HG02852 (cell line): ENCODE data around the gene VWA2.

Experiments
- ATAC-seq: cut with Tn5 transposase; IDR thresholded peaks from one replicate; pipeline ENCODE4 v1.9.1; 2021; ENCODE audit warnings: mild to moderate bottlenecking, moderate library complexity; ENCODE audit not compliant: unreplicated experiment

The VWA2 gene

DNA sequence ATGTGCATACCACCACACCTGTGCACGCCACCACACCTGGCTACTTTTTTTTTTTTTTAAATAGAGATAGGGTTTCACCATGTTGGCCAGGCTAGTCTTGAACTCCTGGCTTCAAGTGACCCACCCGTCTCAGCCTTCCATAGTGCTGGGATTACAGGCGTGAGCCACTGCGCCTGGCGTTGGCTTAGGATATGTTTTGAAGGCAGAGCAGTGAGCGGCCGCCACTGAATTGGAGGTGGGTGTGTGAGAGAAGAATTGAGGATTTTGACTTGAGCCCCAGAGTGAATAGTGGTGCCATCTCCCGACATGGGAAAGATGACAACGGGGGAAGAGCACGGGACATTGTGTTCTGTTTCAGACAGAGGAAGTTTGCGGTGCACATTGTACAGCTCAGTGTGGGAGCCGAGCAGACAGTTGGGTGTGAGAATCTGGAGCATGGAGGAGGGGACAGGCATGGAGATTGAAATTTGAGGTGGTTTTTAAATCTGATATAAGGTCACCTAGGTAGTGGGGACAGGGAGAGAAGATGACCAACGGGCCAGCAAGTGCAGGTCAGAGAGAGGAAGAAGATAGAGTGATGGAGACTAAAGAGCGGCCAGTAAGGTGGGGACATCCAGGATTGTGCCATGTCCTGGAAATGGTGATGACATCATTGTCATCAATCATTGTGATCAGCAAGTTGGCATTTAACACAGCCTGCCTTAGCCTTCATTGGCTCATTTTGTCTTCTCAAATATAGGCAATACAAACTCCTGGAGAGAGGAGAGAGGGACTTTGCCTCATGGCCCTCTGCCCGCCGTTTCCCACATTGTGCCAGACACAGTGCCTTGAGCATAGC is 35.8 kb downstream of the VWA2 start:
- ATAC-seq, result no peak

DNA sequence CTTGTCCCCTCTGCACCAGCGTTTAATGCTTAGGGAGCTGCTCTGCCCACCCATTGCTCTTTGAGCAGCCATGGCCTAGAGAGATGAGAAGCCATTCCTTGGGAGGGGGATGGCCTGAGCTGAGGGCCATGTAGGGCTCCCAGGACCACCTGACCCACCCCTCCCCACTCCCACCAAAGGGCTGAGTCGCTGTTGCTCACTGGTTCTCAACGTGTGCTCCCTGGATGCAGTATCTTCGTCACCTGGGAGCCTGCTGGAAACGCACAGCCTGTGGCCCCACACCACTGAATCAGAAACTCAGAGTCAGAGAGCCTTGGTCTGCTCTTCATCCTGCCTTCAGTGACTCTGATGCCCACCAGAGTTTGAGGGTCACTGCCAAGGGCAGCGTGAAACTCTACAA is 37.0 kb downstream of the VWA2 start:
- ATAC-seq, result no peak

DNA sequence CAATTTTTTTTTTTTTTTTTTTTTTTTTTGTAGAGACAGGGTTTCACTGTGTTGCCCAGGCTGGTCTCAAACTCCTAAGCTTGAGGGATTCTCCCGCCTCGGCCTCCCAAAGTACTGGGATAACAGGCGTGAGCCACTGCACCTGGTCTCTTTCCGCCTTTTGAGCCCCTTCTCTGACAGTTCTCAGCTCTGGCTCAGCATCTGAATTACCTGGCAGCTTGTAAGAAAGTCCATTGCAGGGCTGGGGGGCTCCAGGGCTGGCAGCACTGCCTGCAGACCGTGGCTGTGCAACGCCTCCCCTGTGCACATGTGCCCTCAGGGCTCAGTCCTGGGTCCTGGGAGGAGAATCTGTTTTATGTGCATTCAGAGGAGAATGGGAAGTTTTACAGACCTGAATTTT is 37.6 kb downstream of the VWA2 start:
- ATAC-seq, result no peak

DNA sequence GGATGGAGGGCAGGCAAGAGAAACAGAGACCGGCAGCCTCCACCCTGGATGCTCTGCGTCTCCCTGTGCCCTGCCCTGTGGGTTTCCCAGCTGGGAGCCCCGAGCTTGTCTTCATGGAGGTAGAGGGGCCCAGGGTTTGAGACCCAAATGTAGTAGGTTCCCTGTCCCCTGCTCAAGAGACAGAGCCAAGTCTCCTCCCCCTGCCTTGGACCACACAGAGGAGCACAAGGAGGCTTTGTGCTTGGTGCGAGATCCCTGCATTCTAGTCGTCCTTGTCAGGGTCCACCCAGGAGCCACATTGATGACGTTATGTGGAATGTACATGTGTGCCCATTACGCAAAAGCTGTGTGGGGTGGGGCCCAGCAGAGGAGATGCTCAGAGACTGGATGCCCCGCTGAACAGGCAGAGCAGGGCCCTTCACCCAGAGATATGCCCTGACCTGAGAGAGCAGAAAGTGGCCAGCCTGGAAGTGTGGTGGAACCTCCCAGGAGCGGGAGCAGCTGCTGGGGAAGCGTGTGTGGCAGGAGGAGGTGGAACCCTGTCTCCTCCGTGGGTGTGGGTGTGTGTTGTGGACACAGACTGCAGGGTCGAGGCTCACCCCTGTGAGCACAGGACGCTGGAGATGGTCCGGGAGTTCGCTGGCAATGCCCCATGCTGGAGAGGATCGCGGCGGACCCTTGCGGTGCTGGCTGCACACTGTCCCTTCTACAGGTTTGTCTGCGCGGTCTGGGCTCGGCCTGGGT is 39.3 kb downstream of the VWA2 start:
- no peak for ATAC-seq

DNA sequence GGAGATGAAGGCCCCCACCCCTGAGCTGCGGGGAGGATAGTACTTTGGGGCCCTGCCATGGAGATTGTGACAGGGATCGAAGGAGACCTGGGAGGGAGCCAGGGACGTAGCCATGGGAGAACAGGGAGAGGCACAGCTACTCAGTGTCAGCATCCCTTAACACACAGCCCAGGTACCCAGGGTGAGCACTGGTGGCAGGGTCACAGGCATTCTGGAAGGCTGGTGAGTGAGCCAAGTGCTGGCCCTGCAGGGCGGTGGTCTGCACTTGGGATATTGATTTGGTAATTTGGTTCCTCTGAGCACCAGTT is 39.8 kb downstream of the VWA2 start:
- no peak for ATAC-seq

DNA sequence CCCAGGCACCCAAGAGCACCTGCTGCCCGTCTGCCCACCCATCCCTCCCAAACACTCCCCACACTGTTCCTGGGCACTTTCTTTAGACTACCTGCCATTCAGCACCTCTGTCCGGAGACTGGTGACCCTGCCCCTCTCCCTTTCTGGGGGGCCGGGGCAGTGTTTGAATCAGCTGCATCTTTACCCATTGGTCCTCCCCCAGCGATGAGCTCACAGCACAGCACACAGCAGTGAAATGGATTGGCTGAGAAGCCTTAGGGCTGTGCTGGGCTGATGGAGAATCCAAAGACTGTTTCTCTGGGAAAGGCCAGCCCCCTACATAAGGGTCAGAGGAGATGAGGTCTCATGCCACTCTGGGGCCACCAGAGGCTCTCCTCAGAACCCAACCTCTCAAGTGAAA is 40.2 kb downstream of the VWA2 start:
- no peak for ATAC-seq

DNA sequence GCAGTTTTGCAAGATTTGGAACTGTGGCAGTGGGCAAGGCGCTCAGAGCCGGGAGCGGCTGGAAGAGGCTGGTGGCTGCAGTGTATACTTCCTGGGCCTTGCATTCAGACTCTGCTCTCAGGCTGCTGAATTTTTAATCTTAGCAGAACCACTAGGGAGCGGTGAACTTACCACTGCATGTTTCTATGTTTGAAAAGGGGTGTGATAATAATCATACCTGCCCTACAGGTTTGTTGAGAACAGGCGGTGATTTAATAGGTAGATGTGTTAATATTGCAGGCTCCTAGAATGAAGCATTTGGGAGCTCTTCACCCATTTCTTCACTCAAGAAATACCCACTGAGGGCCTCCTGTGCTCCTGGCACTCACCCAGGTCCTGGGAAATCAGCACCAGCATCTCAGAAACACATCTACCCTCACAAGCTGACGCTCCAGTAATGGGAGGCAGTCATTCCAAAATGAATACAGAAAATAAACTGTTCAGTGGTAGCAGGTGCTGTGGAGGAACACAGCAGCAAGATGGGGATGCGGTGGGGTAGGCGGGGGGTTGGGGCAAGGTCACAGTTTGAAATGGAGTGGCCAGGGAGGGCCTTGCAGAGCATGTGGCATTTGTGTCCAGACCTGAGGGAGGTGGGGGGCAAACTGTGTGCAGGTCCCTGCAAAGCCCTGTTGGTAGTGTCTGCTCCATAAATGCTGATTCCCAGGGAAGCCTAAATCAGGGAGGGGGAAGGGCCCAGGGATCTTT is 41.0 kb downstream of the VWA2 start:
- no peak for ATAC-seq

DNA sequence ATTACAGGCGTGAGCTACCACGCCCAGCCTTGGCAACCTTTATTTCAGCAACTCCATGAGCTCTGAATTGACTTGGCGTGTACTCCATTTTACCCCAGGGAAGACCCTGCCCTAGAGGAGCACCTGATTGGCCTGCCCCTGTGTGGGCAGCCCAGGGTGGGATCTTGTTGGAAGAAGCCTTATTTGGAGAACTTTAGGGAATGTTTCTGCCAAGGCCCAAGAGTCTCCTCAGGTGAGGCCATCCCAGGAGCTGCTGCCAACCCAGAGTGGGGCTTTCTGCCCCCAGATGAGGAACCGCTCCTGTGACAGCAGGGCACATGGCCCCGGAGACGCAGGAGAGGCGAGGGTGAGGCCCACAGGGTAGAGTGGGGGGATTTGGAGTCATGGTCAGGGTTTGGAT is 42.0 kb downstream of the VWA2 start:
- ATAC-seq, result no peak

DNA sequence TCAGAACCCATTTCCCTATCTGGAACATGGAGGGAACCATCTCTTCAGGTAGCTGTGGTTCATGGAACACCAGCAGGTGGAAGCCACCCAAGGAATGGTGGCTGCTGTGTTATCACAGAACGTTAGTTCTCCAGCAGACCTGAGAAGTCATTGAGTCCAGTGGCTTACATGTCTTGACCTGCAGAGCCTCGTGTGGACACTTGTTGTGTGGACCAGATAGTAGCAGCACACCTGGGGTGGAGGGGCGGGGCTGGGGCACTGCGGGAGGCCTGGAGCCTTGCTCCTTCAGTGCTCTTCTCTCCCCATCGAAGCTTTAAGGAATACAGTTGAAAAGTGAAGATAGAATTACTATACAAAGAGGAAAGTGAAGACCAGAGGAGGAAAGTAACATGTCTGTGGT is 42.4 kb downstream of the VWA2 start:
- ATAC-seq, result no peak

DNA sequence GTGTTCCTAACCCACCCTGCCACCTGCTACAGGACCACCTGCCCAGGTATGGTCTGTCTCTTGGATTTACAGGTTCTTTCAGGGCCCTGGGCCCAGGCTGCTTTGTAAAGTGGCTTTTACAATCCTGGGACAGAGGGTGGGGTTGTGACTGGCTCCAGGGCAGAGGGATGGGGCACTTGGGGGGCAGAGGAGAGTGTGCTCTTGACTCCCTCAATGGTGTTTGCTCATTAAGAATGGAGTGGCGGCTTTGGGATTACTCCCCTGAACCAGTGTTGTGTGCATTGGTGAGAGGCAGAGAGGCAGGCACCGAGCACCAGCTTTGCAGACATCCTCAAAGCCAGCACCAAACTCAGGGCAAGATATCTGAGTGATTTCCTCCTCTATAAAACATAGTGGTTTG is 43.5 kb downstream of the VWA2 start:
- no peak for ATAC-seq

DNA sequence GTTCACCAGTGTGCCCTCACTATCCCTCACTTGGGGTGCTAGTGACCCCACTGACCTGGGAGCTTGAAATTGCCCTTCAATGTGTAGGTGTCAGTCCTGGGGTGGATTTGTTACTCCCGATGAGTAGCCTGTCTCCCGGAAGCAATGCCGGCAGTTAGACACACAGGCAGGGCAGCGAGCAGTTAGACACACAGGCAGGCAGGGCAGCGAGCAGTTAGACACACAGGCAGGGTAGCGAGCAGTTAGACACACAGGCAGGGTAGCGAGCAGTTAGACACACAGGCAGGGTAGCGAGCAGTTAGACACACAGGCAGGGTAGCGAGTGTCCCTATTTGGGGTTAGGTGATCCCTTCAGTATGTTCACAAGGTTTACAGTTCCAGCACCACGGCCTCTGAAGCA is 44.0 kb downstream of the VWA2 start:
- ATAC-seq, result no peak

DNA sequence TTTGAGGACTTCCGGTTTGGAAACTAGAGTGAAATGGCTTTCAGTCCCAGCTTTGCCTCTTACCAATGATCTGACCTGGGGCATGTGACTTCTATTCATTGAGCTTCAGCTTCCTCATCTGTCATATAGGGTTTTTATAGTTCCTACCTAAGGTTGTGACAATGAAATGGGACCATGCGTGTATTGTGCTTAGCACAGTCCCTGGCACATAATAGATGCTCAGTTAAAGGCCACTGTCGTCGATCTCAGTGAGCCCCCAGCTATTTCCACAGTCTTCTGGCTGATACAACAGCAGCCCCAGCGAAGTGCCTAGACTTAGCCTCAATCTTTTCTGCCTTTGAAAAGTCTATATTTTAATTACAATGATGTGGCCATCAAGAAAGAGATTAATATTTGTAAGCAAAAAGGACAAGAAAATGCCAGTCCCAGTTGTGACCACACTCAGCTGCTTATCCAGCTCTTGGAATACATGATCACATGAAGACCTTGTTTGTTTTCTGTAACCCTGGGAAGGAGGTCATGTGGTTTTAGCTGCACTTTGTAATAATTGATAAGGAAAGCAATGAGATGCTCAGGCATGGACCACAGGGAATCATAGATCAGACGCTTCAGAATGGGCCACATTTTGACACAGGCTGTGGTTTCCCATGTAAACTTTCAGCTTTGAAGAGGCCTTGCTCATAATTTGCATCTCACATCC is 44.6 kb downstream of the VWA2 start:
- ATAC-seq, result no peak

DNA sequence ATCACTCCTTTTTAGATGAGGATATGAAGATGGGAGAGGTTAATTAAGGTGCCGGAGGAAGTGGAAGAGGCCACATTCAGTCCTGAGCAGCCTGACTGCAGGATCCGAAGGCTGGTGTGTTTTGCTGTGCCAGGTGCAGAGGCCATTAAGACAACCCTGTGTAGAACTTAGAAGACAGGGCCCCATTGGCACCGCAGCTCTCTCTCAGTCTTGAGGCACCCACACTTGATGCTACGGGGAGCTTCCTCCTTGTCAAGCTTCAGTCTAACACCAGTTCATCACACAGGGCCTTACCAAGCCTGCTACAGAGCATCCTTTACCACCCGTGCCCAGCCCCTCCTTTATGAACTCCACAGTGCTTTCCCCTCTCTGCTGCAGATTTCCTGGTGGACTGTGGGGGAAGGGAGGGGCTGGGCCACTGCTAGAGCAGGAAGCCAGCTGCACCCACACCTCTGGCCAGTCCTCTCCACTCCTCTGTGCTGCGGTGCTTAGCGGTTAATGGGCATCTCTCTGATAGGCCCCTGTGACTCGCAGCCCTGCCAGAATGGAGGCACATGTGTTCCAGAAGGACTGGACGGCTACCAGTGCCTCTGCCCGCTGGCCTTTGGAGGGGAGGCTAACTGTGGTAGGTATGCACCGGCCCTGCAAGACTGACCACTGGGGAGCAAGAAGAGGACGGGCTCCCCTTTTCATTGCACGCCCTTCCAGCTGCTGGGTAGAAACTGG is 45.5 kb downstream of the VWA2 start:
- no peak for ATAC-seq

DNA sequence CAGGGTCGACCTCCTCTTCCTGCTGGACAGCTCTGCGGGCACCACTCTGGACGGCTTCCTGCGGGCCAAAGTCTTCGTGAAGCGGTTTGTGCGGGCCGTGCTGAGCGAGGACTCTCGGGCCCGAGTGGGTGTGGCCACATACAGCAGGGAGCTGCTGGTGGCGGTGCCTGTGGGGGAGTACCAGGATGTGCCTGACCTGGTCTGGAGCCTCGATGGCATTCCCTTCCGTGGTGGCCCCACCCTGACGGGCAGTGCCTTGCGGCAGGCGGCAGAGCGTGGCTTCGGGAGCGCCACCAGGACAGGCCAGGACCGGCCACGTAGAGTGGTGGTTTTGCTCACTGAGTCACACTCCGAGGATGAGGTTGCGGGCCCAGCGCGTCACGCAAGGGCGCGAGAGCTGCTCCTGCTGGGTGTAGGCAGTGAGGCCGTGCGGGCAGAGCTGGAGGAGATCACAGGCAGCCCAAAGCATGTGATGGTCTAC is 46.9 kb downstream of the VWA2 start:
- ATAC-seq, result no peak

DNA sequence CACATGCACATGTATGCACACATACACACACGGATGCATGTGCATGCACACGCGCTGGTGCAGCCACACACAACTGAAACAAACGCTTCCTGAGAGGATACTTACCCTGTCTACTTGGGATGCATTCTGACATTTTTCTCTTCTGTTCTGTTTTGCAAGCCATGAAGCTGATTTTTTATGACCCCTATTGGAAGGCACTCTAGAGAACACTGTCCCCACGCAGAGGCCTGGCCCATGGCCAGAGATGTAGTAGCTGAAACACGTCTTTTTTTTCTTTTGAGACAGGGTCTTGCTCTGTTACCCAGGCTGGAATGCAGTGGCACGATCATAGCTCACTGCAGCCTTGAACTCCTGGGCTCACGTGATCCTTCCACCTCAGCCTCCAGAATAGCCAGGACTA is 47.9 kb downstream of the VWA2 start:
- ATAC-seq, result no peak

DNA sequence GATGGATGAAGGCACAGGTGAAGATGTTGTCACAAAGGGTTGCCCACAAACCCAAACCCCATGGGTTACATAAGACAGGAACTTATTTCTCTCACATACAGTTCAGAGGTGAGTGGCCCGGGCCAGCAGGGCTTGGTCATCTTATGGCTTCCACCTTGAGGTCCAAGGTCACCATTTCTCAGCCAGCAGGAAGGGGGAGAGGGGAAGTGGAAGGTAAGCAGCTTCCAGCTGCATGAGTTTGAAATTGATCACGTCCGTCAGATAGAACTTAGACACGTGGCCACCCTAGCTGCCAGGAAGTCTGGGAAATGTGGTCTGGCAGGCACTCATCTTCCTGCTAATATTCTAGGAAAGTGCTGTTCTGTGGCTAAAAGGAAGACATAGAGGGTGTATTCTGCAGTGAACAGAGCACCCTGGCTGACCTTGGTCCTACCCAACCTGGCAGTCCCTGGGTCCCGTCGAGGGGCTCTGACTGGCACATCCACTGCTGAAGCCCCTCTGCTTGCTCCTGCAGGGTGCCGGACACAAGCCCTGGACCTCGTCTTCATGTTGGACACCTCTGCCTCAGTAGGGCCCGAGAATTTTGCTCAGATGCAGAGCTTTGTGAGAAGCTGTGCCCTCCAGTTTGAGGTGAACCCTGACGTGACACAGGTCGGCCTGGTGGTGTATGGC is 49.5 kb downstream of the VWA2 start:
- no peak for ATAC-seq

DNA sequence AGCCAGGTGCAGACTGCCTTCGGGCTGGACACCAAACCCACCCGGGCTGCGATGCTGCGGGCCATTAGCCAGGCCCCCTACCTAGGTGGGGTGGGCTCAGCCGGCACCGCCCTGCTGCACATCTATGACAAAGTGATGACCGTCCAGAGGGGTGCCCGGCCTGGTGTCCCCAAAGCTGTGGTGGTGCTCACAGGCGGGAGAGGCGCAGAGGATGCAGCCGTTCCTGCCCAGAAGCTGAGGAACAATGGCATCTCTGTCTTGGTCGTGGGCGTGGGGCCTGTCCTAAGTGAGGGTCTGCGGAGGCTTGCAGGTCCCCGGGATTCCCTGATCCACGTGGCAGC is 50.0 kb downstream of the VWA2 start:
- no peak for ATAC-seq

DNA sequence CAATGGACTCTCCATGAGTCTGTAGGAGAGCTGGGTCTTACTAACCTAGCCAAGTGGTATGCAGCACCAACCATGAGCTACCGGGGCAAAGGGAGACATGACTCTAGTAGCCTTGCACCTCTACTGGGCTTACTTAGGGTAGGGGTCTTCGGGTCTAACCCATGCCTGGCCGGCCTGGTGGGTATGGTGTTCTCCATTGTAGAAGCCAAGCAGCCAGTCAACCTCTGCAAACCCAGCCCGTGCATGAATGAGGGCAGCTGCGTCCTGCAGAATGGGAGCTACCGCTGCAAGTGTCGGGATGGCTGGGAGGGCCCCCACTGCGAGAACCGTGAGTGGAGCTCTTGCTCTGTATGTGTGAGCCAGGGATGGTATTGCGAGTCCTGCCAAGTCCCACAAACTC is 51.0 kb downstream of the VWA2 start:
- no peak for ATAC-seq

DNA sequence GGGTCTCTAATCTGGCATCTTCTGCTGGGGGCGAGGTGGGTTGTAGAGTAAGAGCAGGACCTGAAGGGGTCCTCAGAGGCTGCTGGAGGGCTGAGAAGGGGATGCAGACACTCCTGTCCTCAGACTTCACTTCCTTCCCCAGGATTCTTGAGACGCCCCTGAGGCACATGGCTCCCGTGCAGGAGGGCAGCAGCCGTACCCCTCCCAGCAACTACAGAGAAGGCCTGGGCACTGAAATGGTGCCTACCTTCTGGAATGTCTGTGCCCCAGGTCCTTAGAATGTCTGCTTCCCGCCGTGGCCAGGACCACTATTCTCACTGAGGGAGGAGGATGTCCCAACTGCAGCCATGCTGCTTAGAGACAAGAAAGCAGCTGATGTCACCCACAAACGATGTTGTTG is 52.0 kb downstream of the VWA2 start:
- ATAC-seq, result no peak

DNA sequence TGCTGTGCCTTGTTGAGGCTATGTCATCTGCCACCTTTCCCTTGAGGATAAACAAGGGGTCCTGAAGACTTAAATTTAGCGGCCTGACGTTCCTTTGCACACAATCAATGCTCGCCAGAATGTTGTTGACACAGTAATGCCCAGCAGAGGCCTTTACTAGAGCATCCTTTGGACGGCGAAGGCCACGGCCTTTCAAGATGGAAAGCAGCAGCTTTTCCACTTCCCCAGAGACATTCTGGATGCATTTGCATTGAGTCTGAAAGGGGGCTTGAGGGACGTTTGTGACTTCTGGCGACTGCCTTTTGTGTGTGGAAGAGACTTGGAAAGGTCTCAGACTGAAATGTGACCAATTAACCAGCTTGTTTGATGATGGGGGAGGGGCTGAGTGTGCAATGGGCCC is 52.5 kb downstream of the VWA2 start:
- ATAC-seq, result no peak
